ENCODE data around the gene LGALS1.

Gene LGALS1

DNA sequence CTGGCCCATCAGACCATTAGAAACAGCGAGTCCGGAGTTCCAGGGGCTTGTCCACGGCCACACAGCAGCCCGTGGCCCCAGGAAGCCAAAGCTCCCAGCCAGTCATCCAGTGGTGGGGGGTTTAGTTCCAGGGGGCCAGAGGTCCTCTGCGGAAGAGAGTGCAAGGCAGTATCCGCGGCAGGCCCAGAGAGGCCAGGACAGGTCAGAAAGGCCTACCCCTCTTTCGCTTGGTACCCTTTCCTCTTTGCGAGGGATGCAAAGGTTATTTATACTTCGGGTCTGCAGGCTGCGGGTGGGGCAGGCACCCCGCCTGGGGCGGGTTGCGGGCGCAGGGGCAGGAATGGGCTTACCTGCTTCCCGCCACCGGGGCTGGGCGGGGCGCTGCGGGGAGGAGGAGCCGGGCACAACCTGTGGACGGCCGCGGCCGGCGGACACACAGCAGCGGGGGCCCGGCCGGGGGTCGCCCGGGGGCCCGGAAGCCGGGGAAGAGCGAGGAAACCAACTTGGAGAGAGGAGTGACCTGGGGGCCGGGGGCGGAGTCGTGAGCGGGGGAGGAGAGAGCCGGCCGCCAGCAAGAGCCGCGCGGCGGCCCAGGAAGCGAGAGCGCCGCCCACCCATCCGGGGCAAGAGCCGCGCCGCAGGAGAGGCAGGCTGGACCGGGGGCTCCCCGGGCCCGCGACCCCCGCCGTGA, 36.2 kb upstream of the LGALS1 start, which contains the start of gene SH3BP1:
Gene SH3BP1, plus strand, starts transcription at position 600 of the 691 bp plus-strand sequence. CDS start 119 bp downstream, outside the sequence.
- DNase-seq (ENCODE audit: low spot score), result peak; percentile 87
- in situ Hi-C loops (cut with MboI; ENCODE audit: low pct_unique_long_range_greater_than_20kb, low sequenced_read_pairs, unreplicated experiment), result no loop called here
- TF ChIP-seq, protein P1, sequence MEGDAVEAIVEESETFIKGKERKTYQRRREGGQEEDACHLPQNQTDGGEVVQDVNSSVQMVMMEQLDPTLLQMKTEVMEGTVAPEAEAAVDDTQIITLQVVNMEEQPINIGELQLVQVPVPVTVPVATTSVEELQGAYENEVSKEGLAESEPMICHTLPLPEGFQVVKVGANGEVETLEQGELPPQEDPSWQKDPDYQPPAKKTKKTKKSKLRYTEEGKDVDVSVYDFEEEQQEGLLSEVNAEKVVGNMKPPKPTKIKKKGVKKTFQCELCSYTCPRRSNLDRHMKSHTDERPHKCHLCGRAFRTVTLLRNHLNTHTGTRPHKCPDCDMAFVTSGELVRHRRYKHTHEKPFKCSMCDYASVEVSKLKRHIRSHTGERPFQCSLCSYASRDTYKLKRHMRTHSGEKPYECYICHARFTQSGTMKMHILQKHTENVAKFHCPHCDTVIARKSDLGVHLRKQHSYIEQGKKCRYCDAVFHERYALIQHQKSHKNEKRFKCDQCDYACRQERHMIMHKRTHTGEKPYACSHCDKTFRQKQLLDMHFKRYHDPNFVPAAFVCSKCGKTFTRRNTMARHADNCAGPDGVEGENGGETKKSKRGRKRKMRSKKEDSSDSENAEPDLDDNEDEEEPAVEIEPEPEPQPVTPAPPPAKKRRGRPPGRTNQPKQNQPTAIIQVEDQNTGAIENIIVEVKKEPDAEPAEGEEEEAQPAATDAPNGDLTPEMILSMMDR (IDR thresholded peaks at IDR 0.05; ENCODE audit: extremely low read depth, insufficient read depth, missing control alignments), result peak; percentile 6

- TF ChIP-seq, protein P1 (IDR thresholded peaks at IDR 0.05; ENCODE audit: extremely low read depth, insufficient read depth, missing control alignments), result no peak
- in situ Hi-C loops (cut with MboI; ENCODE audit: low pct_unique_long_range_greater_than_20kb, low sequenced_read_pairs, unreplicated experiment), result no loop called here
- peak; percentile 71 for DNase-seq (ENCODE audit: low spot score)
These were observed 35.5 kb upstream of the LGALS1 start for GRCh38 chr22:37639771-37640590.

DNA sequence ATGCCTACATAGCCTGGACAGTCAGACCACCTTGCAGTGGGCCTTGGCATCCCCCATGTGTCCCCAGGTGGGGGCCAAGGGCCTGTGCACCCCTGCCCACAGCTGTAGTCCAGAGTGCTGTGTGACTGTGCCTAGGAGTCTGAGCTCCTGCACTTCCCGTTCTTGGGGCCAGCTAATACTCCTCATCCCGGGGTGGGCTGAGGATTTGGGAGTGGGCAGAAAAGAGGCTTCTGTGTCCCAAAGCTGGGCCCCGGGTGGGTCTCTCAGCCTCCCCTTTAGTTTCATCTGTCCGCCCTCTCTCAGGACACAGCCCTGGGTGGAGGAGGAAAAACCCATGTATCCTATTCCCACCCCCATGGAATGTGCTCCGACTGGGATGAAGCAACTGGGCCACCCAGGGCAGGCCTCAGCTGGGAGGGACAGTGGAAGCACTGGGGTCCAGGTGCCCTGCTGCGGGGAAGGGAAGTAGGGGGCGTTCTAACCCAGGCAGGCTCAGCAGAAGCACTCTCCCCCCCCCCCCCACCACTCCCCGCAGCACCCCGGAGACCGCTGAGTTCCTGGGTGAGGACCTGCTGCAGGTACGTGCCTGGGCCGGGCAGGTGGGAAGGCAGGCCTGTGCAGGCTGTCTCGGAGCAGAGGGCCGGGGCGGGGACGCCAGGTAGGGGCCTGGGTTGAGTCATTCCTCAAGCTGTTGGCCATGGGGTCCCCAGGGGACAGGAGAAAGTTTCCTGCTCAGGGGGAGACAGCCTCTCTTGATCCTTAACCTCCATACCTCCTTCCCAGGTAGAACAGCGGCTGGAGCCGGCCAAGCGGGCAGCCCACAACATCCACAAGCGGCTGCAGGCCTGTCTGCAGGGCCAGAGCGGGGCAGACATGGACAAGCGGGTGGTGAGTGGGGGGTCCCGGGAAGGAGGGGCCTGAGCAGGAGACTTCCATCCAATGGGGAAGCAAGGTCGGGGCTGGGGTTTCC, 34.6 kb upstream of the LGALS1 start:
- in situ Hi-C loops (cut with MboI; ENCODE audit: low pct_unique_long_range_greater_than_20kb, low sequenced_read_pairs, unreplicated experiment), result no loop called here
- TF ChIP-seq, protein P1 (IDR thresholded peaks at IDR 0.05; ENCODE audit: extremely low read depth, insufficient read depth, missing control alignments), result no peak

GRCh38 chr22:37641561-37641949, 33.9 kb upstream of the LGALS1 start:
- DNase-seq (ENCODE audit: low spot score), result no peak
- TF ChIP-seq, protein P1 (IDR thresholded peaks at IDR 0.05; ENCODE audit: extremely low read depth, insufficient read depth, missing control alignments), result no peak
- in situ Hi-C loops (cut with MboI; ENCODE audit: low pct_unique_long_range_greater_than_20kb, low sequenced_read_pairs, unreplicated experiment), result no loop called here

More for the DNA sequence above, 34.6 kb upstream of the LGALS1 start:
- DNase-seq (ENCODE audit: low spot score), result no peak

GRCh38 chr22:37643225-37643847, 32.1 kb upstream of the LGALS1 start:
- TF ChIP-seq, protein P1 (IDR thresholded peaks at IDR 0.05; ENCODE audit: extremely low read depth, insufficient read depth, missing control alignments), result peak; percentile 95
- in situ Hi-C loops (cut with MboI; ENCODE audit: low pct_unique_long_range_greater_than_20kb, low sequenced_read_pairs, unreplicated experiment), result no loop called here
- DNase-seq (ENCODE audit: low spot score), result peak; percentile 88
